GM12878 (cell line): Measurements from ENCODE around the gene TMEM163. TPM values are rescaled to one million over a fixed set of nuclear protein-coding genes. Genes with fewer than 3 reads are reported as not detected.

Experiments used
- ATAC-seq: fragments of 200-7000 bp; cut with Tn5 transposase; 3 replicates; pipeline ENCODE4 v1.9.1; 2020; ENCODE audit warnings: mild to moderate bottlenecking, moderate library complexity
- BruUV-seq: library from RNA; stranded (reverse); fragments of 400-500 nt; replicated peaks from 2 replicates; lab custom pipeline; 2021; lab: Mats Ljungman, UMichigan
- CTCF ChIA-PET: fragments of 300-600 bp; sonication (Branson Sonifier 250); formaldehyde crosslinking; extraction: SDS; loops from one replicate; lab custom pipeline; 2021; ENCODE audit warnings: inconsistent platforms; lab: Yijun Ruan, JAX
- POLR2A ChIA-PET: fragments of 350-600 bp; formaldehyde crosslinking; extraction: SDS; loops from one replicate; lab custom pipeline; 2021; ENCODE audit warnings: inconsistent platforms; lab: Charles Lee
- RAD21 ChIA-PET: fragments of 300-600 bp; sonication (Branson Sonifier 250); formaldehyde crosslinking; loops from one replicate; lab custom pipeline; 2023; ENCODE audit warnings: antibody characterized with exemption; ENCODE audit not compliant: unreplicated experiment; lab: Charles Lee
- SMC1A ChIA-PET: fragments of 300-600 bp; sonication (Branson Sonifier 250); formaldehyde crosslinking; loops from one replicate; lab custom pipeline; 2023; ENCODE audit not compliant: unreplicated experiment, uncharacterized antibody; lab: Charles Lee
- DNase-seq: peaks from one replicate; pipeline ENCODE4 v3.0.0-alpha.2; 2011; ENCODE audit warnings: low read depth, low spot score
- FAIRE-seq: peaks from 3 replicates; lab custom pipeline; 2011; peaks lifted over from hg19 to GRCh38; lab: Jason Lieb, UNC
- H2AFZ ChIP-seq: 2 replicates; pipeline ENCODE4 v1.6.0; 2011; ENCODE audit warnings: low read depth, low read length, control low read depth; ENCODE audit not compliant: control insufficient read depth
- H3K27ac ChIP-seq: 2 replicates; pipeline ENCODE4 v1.5.1; 2011; ENCODE audit warnings: control low read depth; ENCODE audit not compliant: control insufficient read depth, insufficient read depth
- H3K27me3 ChIP-seq, 2 experiments: replicated peaks in 1 of 2; 2 replicates each; pipeline versions ENCODE4 v1.6.0 to v1.6.1; 2011; ENCODE audit warnings: low read length in 1 of 2; ENCODE audit not compliant: control insufficient read depth in 2 of 2, insufficient read depth in 2 of 2
- H3K36me3 ChIP-seq, 2 experiments: 2 replicates each; pipeline ENCODE4 v1.5.1; 2011; ENCODE audit warnings: low read length in 1 of 2; ENCODE audit not compliant: control insufficient read depth in 2 of 2, insufficient read depth in 2 of 2
- H3K4me1 ChIP-seq: 2 replicates; pipeline ENCODE4 v1.6.1; 2011; ENCODE audit warnings: mild to moderate bottlenecking, low read length, moderate library complexity, mixed read lengths; ENCODE audit not compliant: control insufficient read depth, insufficient read depth
- H3K4me2 ChIP-seq: 2 replicates; pipeline ENCODE4 v1.6.0; 2011; ENCODE audit warnings: control low read depth; ENCODE audit not compliant: control insufficient read depth, insufficient read depth
- H3K4me3 ChIP-seq: fragments of 200-600 bp; sonication (generic); 2 replicates; pipeline ENCODE4 v1.5.1; 2016
- H3K79me2 ChIP-seq: 2 replicates; pipeline ENCODE4 v1.6.0; 2011; ENCODE audit warnings: low read length; ENCODE audit not compliant: control insufficient read depth, insufficient read depth
- H3K9ac ChIP-seq: 2 replicates; pipeline ENCODE4 v1.8.0; 2011; ENCODE audit warnings: low read length, control low read depth, mixed read lengths; ENCODE audit not compliant: control insufficient read depth, insufficient read depth
- H3K9me3 ChIP-seq: replicated peaks from 3 replicates; pipeline ENCODE4 v1.5.1; 2011; ENCODE audit warnings: mild to moderate bottlenecking, low read length; ENCODE audit not compliant: control insufficient read depth, insufficient read depth
- H4K20me1 ChIP-seq: 2 replicates; pipeline ENCODE4 v1.6.0; 2011; ENCODE audit not compliant: control insufficient read depth, insufficient read depth
- BCLAF1 ChIP-seq: fragments of 450-650 bp; IDR thresholded peaks from 2 replicates; pipeline ENCODE4 v1.6.1; 2017; ENCODE audit warnings: antibody characterized with exemption, mild to moderate bottlenecking, moderate library complexity
- ESRRA ChIP-seq: IDR thresholded peaks from 2 replicates; pipeline ENCODE4 v1.6.1; 2012; ENCODE audit warnings: mild to moderate bottlenecking, low read length, improper control_type of control experiment
- ETV6 ChIP-seq, 2 experiments: fragments of 450-650 bp in 1 of 2; IDR thresholded peaks in 1 of 2; conservative IDR thresholded peaks in 1 of 2; 2 replicates each; pipeline ENCODE4 v1.6.1; 2014; ENCODE audit warnings: antibody characterized with exemption in 1 of 2, borderline replicate concordance in 1 of 2, low read depth in 1 of 2, mild to moderate bottlenecking in 1 of 2, moderate library complexity in 1 of 2
- HDAC2 ChIP-seq: fragments of 200-600 bp; sonication (generic); IDR thresholded peaks from 2 replicates; pipeline ENCODE4 v1.6.1; 2017
- MEF2A ChIP-seq: IDR thresholded peaks from 2 replicates; pipeline ENCODE4 v1.6.1; 2011; ENCODE audit warnings: low read depth, mild to moderate bottlenecking, low read length, moderate library complexity; ENCODE audit not compliant: insufficient read depth
- MTA2 ChIP-seq: fragments of 450-650 bp; IDR thresholded peaks from 2 replicates; pipeline ENCODE4 v1.6.1; 2016; ENCODE audit warnings: low read depth, mild to moderate bottlenecking, moderate library complexity
- SMARCA5 ChIP-seq: fragments of 450-650 bp; IDR thresholded peaks from 2 replicates; pipeline ENCODE4 v1.6.1; 2017; ENCODE audit warnings: mild to moderate bottlenecking
- STAT1 ChIP-seq: fragments of 450-650 bp; conservative IDR thresholded peaks from 2 replicates; pipeline ENCODE4 v1.6.1; 2014; ENCODE audit warnings: antibody characterized with exemption, mild to moderate bottlenecking
- WGBS: methylation state at CpG from one replicate; pipeline ENCODE4 v1.1.6; 2016; ENCODE audit warnings: low lambda C conversion rate; ENCODE audit not compliant: insufficient replicate concordance, insufficient coverage; ENCODE audit errors: missing lambda C conversion rate; 5-methylcytosine and 5-hydroxymethylcytosine counted together
- in situ Hi-C: fragments of 300-500 bp; cut with MboI; formaldehyde crosslinking; loops from 9 replicates; pipeline ENCODE4 v1.14.3; 2018; ENCODE audit warnings: mixed read lengths
- intact Hi-C: fragments of 100-400 bp; cut with micrococcal nuclease; formaldehyde crosslinking; loops from one replicate; pipeline ENCODE4 v1.14.2; 2022; ENCODE audit not compliant: unreplicated experiment
- polyA plus RNA-seq, 11 experiments: library from polyadenylated mRNA; depleted of rRNA in 4 of 11; unstranded in 6 of 11; stranded (reverse) in 5 of 11; fragments of >200 nt; fragmentation: Nextera tagmentation in 4 of 11; fragmentation: Illumina TruSeq in 1 of 11; extraction: Ambion mirVana in 4 of 11; extraction: Trizol in 1 of 11; gene quantifications; 1 replicate in 1 of 11; 2 replicates in 10 of 11; pipeline versions ENCODE4 v1.2.1 to v1.2.3, GENCODE V29; 2011 to 2016; ENCODE audit warnings: inconsistent platforms in 2 of 11, missing spikeins in 2 of 11, low read depth in 1 of 11
- total RNA-seq, 4 experiments: library from RNA; depleted of rRNA in 3 of 4; stranded (reverse); fragments of >200 nt in 3 of 4; fragmentation: Illumina TruSeq in 1 of 4; extraction: Trizol in 1 of 4; gene quantifications; 2 replicates each; pipeline versions ENCODE4 v1.2.1 to v1.2.3, GENCODE V29; 2013 to 2021
- TF ChIP-seq, protein P1 (sequence below): fragments of 450-650 bp; formaldehyde crosslinking; IDR thresholded peaks from 2 replicates; pipeline ENCODE4 v1.4.0; 2020; ENCODE audit warnings: mild to moderate bottlenecking, moderate library complexity

TMEM163 gene
- total and polyA plus RNA-seq, 10 of the 15 experiments (the other 5 are each of a cell fraction or from before 2014, with no cell fraction given) = 0.05 to 0.11 (median 0.07) TPM; not detected in 4

GRCh38 chr2:134707330-134707676, 11.5 kb downstream of the TMEM163 start:
- intact Hi-C loops = no loop called here
- H3K4me1 ChIP-seq = no peaks in the 10 kb centered on the region
- ATAC-seq (no peak), FAIRE-seq (no peak), DNase-seq (no peak)
- no peak overlapping the region for H3K9ac ChIP-seq
- in situ Hi-C loops = no loop called here
- no TSS peak for BruUV-seq
- H3K9me3 ChIP-seq = no peaks in the 10 kb centered on the region
- ChIA-PET POLR2A (no interaction called here), CTCF (no interaction called here), SMC1A (no interaction called here), RAD21 (no interaction called here)
- H3K4me3 ChIP-seq = no peak overlapping the region
- WGBS = 35% methylated on average over 5 of the region's 5 CpGs
- no peaks in the 10 kb centered on the region; a peak in 1 of 4 replicates for H3K27me3 ChIP-seq
- no peaks in the 10 kb centered on the region; the same call in 1 of the 2 replicates for H4K20me1 ChIP-seq
- H3K79me2 ChIP-seq = no peaks in the 10 kb centered on the region
- no peak overlapping the region for H3K27ac ChIP-seq
- no peaks in the 10 kb centered on the region for H3K36me3 ChIP-seq
- TF ChIP-seq BCLAF1 (no peak), MTA2 (no peak), ETV6 (conservative IDR thresholded peaks at IDR 0.05 in 1 of 2, IDR thresholded peaks at IDR 0.05 in 1 of 2; ENCODE audit: borderline replicate concordance in 1 of 2, low read depth in 1 of 2) (no peak), ESRRA (no peak), SMARCA5 (no peak), STAT1 (no peak), MEF2A (no peak), HDAC2 (no peak)
- TF ChIP-seq, protein P1, sequence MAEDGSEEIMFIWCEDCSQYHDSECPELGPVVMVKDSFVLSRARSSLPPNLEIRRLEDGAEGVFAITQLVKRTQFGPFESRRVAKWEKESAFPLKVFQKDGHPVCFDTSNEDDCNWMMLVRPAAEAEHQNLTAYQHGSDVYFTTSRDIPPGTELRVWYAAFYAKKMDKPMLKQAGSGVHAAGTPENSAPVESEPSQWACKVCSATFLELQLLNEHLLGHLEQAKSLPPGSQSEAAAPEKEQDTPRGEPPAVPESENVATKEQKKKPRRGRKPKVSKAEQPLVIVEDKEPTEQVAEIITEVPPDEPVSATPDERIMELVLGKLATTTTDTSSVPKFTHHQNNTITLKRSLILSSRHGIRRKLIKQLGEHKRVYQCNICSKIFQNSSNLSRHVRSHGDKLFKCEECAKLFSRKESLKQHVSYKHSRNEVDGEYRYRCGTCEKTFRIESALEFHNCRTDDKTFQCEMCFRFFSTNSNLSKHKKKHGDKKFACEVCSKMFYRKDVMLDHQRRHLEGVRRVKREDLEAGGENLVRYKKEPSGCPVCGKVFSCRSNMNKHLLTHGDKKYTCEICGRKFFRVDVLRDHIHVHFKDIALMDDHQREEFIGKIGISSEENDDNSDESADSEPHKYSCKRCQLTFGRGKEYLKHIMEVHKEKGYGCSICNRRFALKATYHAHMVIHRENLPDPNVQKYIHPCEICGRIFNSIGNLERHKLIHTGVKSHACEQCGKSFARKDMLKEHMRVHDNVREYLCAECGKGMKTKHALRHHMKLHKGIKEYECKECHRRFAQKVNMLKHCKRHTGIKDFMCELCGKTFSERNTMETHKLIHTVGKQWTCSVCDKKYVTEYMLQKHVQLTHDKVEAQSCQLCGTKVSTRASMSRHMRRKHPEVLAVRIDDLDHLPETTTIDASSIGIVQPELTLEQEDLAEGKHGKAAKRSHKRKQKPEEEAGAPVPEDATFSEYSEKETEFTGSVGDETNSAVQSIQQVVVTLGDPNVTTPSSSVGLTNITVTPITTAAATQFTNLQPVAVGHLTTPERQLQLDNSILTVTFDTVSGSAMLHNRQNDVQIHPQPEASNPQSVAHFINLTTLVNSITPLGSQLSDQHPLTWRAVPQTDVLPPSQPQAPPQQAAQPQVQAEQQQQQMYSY = no peak
- TF ChIP-seq, all 136 proteins: peak for 0
- no peak overlapping the region for H2AFZ ChIP-seq
- no peak overlapping the region for H3K4me2 ChIP-seq
